Nephron (organoid): ENCODE measurements around the gene GNS.
"Not testable (repeated sequence)": the region's sequence is repeated elsewhere in the genome, so short reads cannot be mapped to it uniquely, and the experiment has no call there.

Experiments
- H3K27ac Mint-ChIP-seq, 3 experiments: 2 replicates each; pipeline ENCODE4 v1.8.0; 2020; ENCODE audit warnings: mixed read lengths in 3 of 3, mild to moderate bottlenecking in 2 of 3, moderate library complexity in 1 of 3
- H3K27me3 Mint-ChIP-seq: 2 replicates; pipeline ENCODE4 v1.8.0; 2021; ENCODE audit warnings: low read depth, mild to moderate bottlenecking, moderate library complexity, mixed read lengths
- H3K36me3 Mint-ChIP-seq: 2 replicates; pipeline ENCODE4 v1.8.0; 2020; ENCODE audit warnings: low read depth, mixed read lengths
- H3K4me1 Mint-ChIP-seq: 2 replicates; pipeline ENCODE4 v1.8.0; 2020; ENCODE audit warnings: mixed read lengths
- H3K4me3 Mint-ChIP-seq, 3 experiments: 2 replicates each; pipeline ENCODE4 v1.8.0; 2020; ENCODE audit warnings: mild to moderate bottlenecking in 3 of 3, mixed read lengths in 3 of 3, moderate library complexity in 2 of 3
- H3K9me3 Mint-ChIP-seq: 2 replicates; pipeline ENCODE4 v1.8.0; 2020; ENCODE audit warnings: mixed read lengths
- TF ChIP-seq, protein P1 (sequence below), 3 experiments: fragments of 200-600 bp; sonication (generic); IDR thresholded peaks; one replicate each; pipeline ENCODE4 v1.5.0; 2021; ENCODE audit warnings: antibody characterized with exemption in 3 of 3; ENCODE audit not compliant: unreplicated experiment in 3 of 3

Gene GNS

DNA sequence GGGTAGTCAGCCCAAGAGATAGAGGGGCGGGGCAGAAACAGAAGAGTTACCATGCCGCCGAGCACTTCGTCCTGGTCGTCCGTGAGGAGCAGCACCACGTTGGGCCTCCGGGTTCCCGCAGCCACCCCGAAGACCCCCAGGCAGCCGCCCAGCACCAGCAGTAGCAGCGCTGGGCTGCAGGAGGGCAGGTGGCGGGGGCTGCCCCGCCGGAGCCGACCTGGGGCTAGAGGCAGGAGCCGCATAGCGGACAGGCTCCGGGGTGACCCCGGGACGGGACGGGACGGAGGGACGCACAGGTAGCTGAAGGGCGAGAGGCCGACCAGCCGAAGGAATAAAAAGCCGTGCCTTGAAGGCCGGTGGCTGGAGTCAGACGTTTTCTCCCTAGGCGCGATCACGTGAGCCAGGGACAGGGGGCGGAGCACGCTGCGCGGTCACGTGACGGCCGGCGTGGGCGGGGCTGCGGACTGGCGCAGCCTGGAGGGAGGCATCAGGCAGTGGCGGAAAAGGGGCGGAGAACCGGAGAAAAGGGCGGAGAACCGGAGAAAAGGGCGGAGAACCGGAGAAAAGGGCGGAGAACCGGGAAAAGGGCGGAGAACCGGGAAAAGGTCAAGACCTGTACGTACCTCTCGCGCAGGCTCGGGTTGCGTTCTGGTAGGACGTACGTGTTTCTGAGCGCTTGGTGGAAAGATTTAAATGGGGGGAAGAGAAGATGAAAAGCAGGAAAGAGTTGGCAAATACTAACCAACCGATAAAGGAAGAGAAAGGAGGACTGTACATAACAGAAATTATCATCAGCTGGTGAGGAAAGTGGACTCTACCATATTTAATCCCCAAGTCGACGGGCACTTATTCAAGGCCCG is at the start of gene GNS:
TSS of gene GNS (minus strand) at position 372 of the 860 bp plus-strand sequence. CDS start at position 242, 130 bp downstream.
- H3K9me3 Mint-ChIP-seq = no peaks in the 10 kb centered on the region
- peak within 1 kb of the TSS; percentile 85 to 96 (median 96) for H3K4me3 Mint-ChIP-seq
- H3K4me1 Mint-ChIP-seq = peaks cover 24% of the 10 kb centered on the region
- TF ChIP-seq, protein P1, sequence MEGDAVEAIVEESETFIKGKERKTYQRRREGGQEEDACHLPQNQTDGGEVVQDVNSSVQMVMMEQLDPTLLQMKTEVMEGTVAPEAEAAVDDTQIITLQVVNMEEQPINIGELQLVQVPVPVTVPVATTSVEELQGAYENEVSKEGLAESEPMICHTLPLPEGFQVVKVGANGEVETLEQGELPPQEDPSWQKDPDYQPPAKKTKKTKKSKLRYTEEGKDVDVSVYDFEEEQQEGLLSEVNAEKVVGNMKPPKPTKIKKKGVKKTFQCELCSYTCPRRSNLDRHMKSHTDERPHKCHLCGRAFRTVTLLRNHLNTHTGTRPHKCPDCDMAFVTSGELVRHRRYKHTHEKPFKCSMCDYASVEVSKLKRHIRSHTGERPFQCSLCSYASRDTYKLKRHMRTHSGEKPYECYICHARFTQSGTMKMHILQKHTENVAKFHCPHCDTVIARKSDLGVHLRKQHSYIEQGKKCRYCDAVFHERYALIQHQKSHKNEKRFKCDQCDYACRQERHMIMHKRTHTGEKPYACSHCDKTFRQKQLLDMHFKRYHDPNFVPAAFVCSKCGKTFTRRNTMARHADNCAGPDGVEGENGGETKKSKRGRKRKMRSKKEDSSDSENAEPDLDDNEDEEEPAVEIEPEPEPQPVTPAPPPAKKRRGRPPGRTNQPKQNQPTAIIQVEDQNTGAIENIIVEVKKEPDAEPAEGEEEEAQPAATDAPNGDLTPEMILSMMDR (IDR thresholded peaks at IDR 0.05; ENCODE audit: unreplicated experiment in 3 of 3) = no peak
- H3K27ac Mint-ChIP-seq = peak within 1 kb of the TSS; percentile 91 to 97 (median 96)
- H3K36me3 Mint-ChIP-seq = peaks cover 10% of the 10 kb centered on the region
- H3K27me3 Mint-ChIP-seq = no peaks in the 10 kb centered on the region

DNA sequence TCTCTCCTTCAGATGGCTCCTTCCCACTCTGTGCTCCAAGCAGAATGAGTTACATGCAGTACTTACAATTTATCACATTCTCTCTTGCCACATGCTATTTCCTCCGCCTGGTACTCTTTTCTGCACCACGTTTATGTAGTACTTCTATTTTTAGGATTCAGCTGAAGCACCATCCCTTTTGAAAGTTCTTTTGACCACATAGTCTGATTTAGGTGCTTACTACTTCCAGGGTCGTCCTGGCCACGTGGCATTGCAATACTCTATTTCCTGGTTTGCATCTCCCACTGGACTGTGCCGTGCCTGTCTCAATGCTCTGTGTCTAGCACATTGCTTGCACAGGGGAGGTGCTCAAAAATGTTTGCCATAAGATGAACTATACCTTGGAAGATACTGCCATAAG is 48.9 kb upstream of the GNS start:
- Mint-ChIP-seq H3K27me3 (peaks cover 6% of the 10 kb centered on the region), H3K9me3 (no peaks in the 10 kb centered on the region), H3K27ac (no peak overlapping the region), H3K36me3 (no peaks in the 10 kb centered on the region), H3K4me3 (no peak overlapping the region), H3K4me1 (no peaks in the 10 kb centered on the region)
- TF ChIP-seq, protein P1 (IDR thresholded peaks at IDR 0.05; ENCODE audit: unreplicated experiment in 3 of 3) = no peak

- no peak overlapping the region for H3K27ac Mint-ChIP-seq
- no peaks in the 10 kb centered on the region for H3K9me3 Mint-ChIP-seq
- TF ChIP-seq, protein P1 (IDR thresholded peaks at IDR 0.05; ENCODE audit: unreplicated experiment in 3 of 3) = no peak
- H3K4me1 Mint-ChIP-seq = no peaks in the 10 kb centered on the region
- H3K36me3 Mint-ChIP-seq = no peaks in the 10 kb centered on the region
- H3K27me3 Mint-ChIP-seq = peaks cover 10% of the 10 kb centered on the region
- H3K4me3 Mint-ChIP-seq = no peak overlapping the region
These were observed 47.6 kb upstream of the GNS start for GRCh38 chr12:64806593-64807460.

DNA sequence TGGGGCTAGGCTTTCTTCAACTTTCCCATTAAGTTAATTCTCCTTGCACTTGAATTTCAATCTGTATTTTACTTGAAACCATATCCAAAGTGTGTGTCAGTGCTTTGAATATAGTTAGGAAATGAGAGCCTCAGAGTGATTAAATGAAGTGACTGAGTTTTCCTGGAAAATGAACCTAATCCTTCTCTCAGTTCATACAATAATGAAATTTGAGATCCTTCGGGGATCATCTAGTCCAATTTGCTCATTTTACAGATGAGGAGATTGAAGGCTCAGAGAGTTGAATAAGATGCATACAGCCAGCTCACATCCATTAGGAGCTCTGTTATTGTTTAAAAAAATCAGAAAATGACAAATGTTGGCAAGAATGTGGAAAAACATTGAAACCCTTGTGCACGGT is 47.0 kb upstream of the GNS start:
- Mint-ChIP-seq H3K9me3 (no peaks in the 10 kb centered on the region), H3K36me3 (no peaks in the 10 kb centered on the region)

DNA sequence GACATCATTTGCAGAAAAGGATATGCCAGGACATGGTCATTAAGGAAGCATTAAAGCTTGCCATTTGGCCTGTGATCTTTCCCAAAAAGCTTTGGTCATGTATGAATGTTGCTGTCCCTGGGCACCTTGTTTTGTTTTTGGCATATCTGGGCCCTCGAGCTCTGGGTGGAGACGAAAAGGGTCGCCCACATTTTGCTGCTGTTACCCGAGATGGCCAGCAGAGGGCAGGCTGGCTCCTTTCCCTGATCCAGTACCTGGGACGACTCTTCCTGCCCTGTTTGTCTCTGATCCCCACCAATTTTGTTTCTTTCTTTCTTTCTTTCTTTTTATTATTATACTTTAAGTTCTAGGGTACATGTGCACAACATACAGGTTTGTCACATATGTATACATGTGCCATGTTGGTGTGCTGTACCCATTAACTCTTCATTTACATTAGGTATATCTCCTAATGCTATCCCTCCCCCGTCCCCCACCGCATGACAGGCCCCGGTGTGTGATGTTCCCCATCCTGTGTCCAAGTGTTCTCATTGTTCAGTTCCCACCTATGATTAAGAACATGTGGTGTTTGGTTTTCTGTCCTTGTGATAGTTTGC is 43.1 kb upstream of the GNS start:
- H3K27me3 Mint-ChIP-seq = peaks cover 13% of the 10 kb centered on the region
- H3K4me3 Mint-ChIP-seq, H3K27ac Mint-ChIP-seq, H3K36me3 Mint-ChIP-seq, H3K9me3 Mint-ChIP-seq, H3K4me1 Mint-ChIP-seq: not testable (repeated sequence)
- TF ChIP-seq, protein P1 (IDR thresholded peaks at IDR 0.05; ENCODE audit: unreplicated experiment in 3 of 3) = peak; percentile 75 to 77 (median 76)

More for the DNA sequence above, 47.0 kb upstream of the GNS start:
- Mint-ChIP-seq H3K27me3 (peaks cover 10% of the 10 kb centered on the region), H3K4me1 (no peaks in the 10 kb centered on the region), H3K4me3 (no peak overlapping the region), H3K27ac (no peak overlapping the region)
- TF ChIP-seq, protein P1 (IDR thresholded peaks at IDR 0.05; ENCODE audit: unreplicated experiment in 3 of 3) = no peak
